H1 (cell line): ENCODE data around the gene ASH1L. TPM values are rescaled to one million over a fixed set of nuclear protein-coding genes. Genes with fewer than 3 reads are reported as not detected.

Source experiments
- CTCF ChIA-PET: fragments of 300-600 bp; sonication (Branson Sonifier 250); formaldehyde crosslinking; loops from one replicate; lab custom pipeline; 2021; ENCODE audit not compliant: partially characterized antibody; lab: Charles Lee
- POLR2A ChIA-PET: fragments of 300-600 bp; sonication (Branson Sonifier 250); formaldehyde crosslinking; loops from one replicate; lab custom pipeline; 2021; ENCODE audit warnings: inconsistent platforms; ENCODE audit not compliant: partially characterized antibody; lab: Charles Lee
- DNase-seq, 2 experiments: peaks; one replicate each; pipeline versions ENCODE4 v3.0.0 to v3.0.0-alpha.2; 2010 to 2022; ENCODE audit warnings: low spot score in 2 of 2, low read depth in 1 of 2, mixed read lengths in 1 of 2
- FAIRE-seq: peaks from 2 replicates; lab custom pipeline; 2011; peaks lifted over from hg19 to GRCh38; lab: Jason Lieb, UNC
- H2AFZ ChIP-seq: 2 replicates; pipeline ENCODE4 v1.8.1; 2012; ENCODE audit warnings: low read length, inconsistent platforms
- H2AK5ac ChIP-seq: 2 replicates; pipeline ENCODE4 v1.6.1; 2013; ENCODE audit warnings: low read depth, low read length
- H2BK120ac ChIP-seq: replicated peaks from 2 replicates; pipeline ENCODE3; 2013; ENCODE audit warnings: low read depth, low read length, inconsistent platforms
- H2BK12ac ChIP-seq: 2 replicates; pipeline ENCODE4 v1.6.1; 2013; ENCODE audit warnings: low read depth, low read length
- H2BK15ac ChIP-seq: 2 replicates; pipeline ENCODE4 v1.6.1; 2013; ENCODE audit warnings: low read length
- H2BK20ac ChIP-seq: 2 replicates; pipeline ENCODE4 v1.6.1; 2013; ENCODE audit warnings: low read length
- H2BK5ac ChIP-seq: 2 replicates; pipeline ENCODE4 v1.6.1; 2013; ENCODE audit warnings: low read depth, low read length
- H3K14ac ChIP-seq: 2 replicates; pipeline ENCODE4 v1.6.1; 2013; ENCODE audit warnings: inconsistent platforms; ENCODE audit not compliant: insufficient read length
- H3K18ac ChIP-seq: 2 replicates; pipeline ENCODE4 v1.6.1; 2013; ENCODE audit warnings: low read length; ENCODE audit errors: extremely low read depth
- H3K23ac ChIP-seq: 2 replicates; pipeline ENCODE4 v1.6.1; 2013; ENCODE audit warnings: inconsistent platforms; ENCODE audit not compliant: insufficient read length
- H3K23me2 ChIP-seq: 2 replicates; pipeline ENCODE4 v1.6.1; 2013; ENCODE audit warnings: low read depth, low read length
- H3K27ac ChIP-seq: 2 replicates; pipeline ENCODE4 v1.6.1; 2011; ENCODE audit warnings: low read depth, low read length, inconsistent platforms
- H3K27me3 ChIP-seq, 4 experiments: replicated peaks in 1 of 4; 1 replicate in 1 of 4; 2 replicates in 3 of 4; pipeline versions ENCODE4 v1.6.1 to v1.8.1; 2011 to 2013; ENCODE audit warnings: low read length in 3 of 4, mild to moderate bottlenecking in 3 of 4, inconsistent platforms in 2 of 4, mixed read lengths in 2 of 4, moderate library complexity in 1 of 4; ENCODE audit not compliant: control insufficient read depth in 3 of 4, insufficient read depth in 3 of 4; ENCODE audit errors: extremely low read depth in 1 of 4
- H3K36me3 ChIP-seq, 4 experiments: 2 replicates each; pipeline versions ENCODE4 v1.6.1 to v1.8.1; 2011 to 2013; ENCODE audit warnings: mild to moderate bottlenecking in 4 of 4, low read length in 3 of 4, moderate library complexity in 2 of 4, control low read depth in 1 of 4, inconsistent platforms in 1 of 4; ENCODE audit not compliant: insufficient read depth in 4 of 4, control insufficient read depth in 2 of 4
- H3K4ac ChIP-seq: replicated peaks from 2 replicates; pipeline ENCODE3; 2013; ENCODE audit warnings: low read length, low read depth, mixed read lengths, inconsistent platforms; ENCODE audit not compliant: insufficient read length
- H3K4me1 ChIP-seq, 4 experiments: replicated peaks in 1 of 4; 1 replicate in 1 of 4; 2 replicates in 3 of 4; pipeline versions ENCODE4 v1.6.1 to v1.8.1; 2011 to 2013; ENCODE audit warnings: low read length in 3 of 4, inconsistent platforms in 2 of 4, mixed read lengths in 1 of 4; ENCODE audit not compliant: insufficient read depth in 4 of 4, control insufficient read depth in 3 of 4
- H3K4me2 ChIP-seq, 2 experiments: 2 replicates each; pipeline versions ENCODE4 v1.6.1 to v1.8.1; 2011 to 2013; ENCODE audit warnings: low read depth in 2 of 2, low read length in 2 of 2, control low read depth in 1 of 2, inconsistent platforms in 1 of 2, mild to moderate bottlenecking in 1 of 2; ENCODE audit not compliant: insufficient read depth in 1 of 2
- H3K4me3 ChIP-seq, 4 experiments: fragments of 200-600, 300-600 bp in 1 of 4; sonication (generic), shearing (Covaris generic), sonication (Bioruptor Twin) in 1 of 4; 2 replicates each; pipeline versions ENCODE4 v1.5.1 to v1.8.1; 2011 to 2016; ENCODE audit warnings: low read length in 4 of 4, low read depth in 3 of 4, control low read depth in 2 of 4, inconsistent platforms in 2 of 4, mild to moderate bottlenecking in 2 of 4, mixed read lengths in 1 of 4, moderate library complexity in 1 of 4; ENCODE audit not compliant: insufficient read depth in 2 of 4; ENCODE audit errors: extremely low read depth in 1 of 4
- H3K56ac ChIP-seq: replicated peaks from 2 replicates; pipeline ENCODE3; 2013; ENCODE audit warnings: low read depth, mild to moderate bottlenecking, mixed read lengths, low read length, inconsistent platforms; ENCODE audit not compliant: insufficient read length
- H3K79me1 ChIP-seq: 2 replicates; pipeline ENCODE4 v1.6.1; 2013; ENCODE audit warnings: low read depth, low read length, control low read depth
- H3K79me2 ChIP-seq, 2 experiments: 2 replicates each; pipeline versions ENCODE4 v1.6.1 to v1.8.1; 2012 to 2013; ENCODE audit warnings: low read length in 2 of 2, mild to moderate bottlenecking in 2 of 2, inconsistent platforms in 1 of 2; ENCODE audit not compliant: insufficient read depth in 2 of 2, control insufficient read depth in 1 of 2
- H3K9ac ChIP-seq, 4 experiments: replicated peaks in 1 of 4; 1 replicate in 1 of 4; 2 replicates in 3 of 4; pipeline versions ENCODE4 v1.6.1 to v1.8.1; 2011 to 2013; ENCODE audit warnings: low read depth in 3 of 4, low read length in 3 of 4, control low read depth in 2 of 4, mild to moderate bottlenecking in 2 of 4, moderate library complexity in 2 of 4, inconsistent platforms in 1 of 4; ENCODE audit errors: extremely low read depth in 1 of 4
- H3K9me3 ChIP-seq, 2 experiments: 2 replicates each; pipeline versions ENCODE4 v1.6.1 to v1.8.1; 2012 to 2013; ENCODE audit warnings: mild to moderate bottlenecking in 2 of 2, moderate library complexity in 2 of 2, control low read depth in 1 of 2, inconsistent platforms in 1 of 2, low read depth in 1 of 2, low read length in 1 of 2, mixed read lengths in 1 of 2; ENCODE audit not compliant: insufficient read depth in 2 of 2
- H4K20me1 ChIP-seq, 2 experiments: replicated peaks in 1 of 2; 2 replicates each; pipeline versions ENCODE3 to v1.8.1; 2011 to 2013; ENCODE audit warnings: inconsistent platforms in 2 of 2, low read length in 2 of 2, mild to moderate bottlenecking in 1 of 2; ENCODE audit not compliant: insufficient read depth in 2 of 2, control insufficient read depth in 1 of 2
- H4K5ac ChIP-seq: 2 replicates; pipeline ENCODE4 v1.6.1; 2013; ENCODE audit warnings: low read length, low read depth, mixed read lengths, inconsistent platforms; ENCODE audit not compliant: insufficient read length
- H4K8ac ChIP-seq: 2 replicates; pipeline ENCODE4 v1.8.0; 2013; ENCODE audit warnings: mild to moderate bottlenecking, moderate library complexity, low read length, inconsistent platforms; ENCODE audit not compliant: insufficient read depth; ENCODE audit errors: extremely low read depth
- H4K91ac ChIP-seq: replicated peaks from 2 replicates; pipeline ENCODE3; 2013; ENCODE audit warnings: low read length, mixed read lengths, inconsistent platforms; ENCODE audit not compliant: insufficient read length
- CBX8 ChIP-seq: fragments of 300-800, 300-1000 bp; sonication (generic); IDR thresholded peaks from 2 replicates; pipeline ENCODE4 v1.7.1; 2016; ENCODE audit warnings: low read depth, low read length, borderline replicate concordance
- CREB1 ChIP-seq: IDR thresholded peaks from 2 replicates; pipeline ENCODE4 v1.6.1; 2012; ENCODE audit warnings: inconsistent platforms
- GTF2F1 ChIP-seq: IDR thresholded peaks from 2 replicates; pipeline ENCODE4 v1.6.1; 2012; ENCODE audit warnings: low read depth, low read length, improper control_type of control experiment, borderline replicate concordance
- KDM5A ChIP-seq: fragments of 200-600 bp; IDR thresholded peaks from 2 replicates; pipeline ENCODE4 v1.7.1; 2012; ENCODE audit warnings: mild to moderate bottlenecking, low read length, inconsistent platforms, mixed read lengths
- MAFK ChIP-seq: IDR thresholded peaks from 2 replicates; pipeline ENCODE4 v1.6.1; 2012; ENCODE audit warnings: low read depth, mild to moderate bottlenecking, improper control_type of control experiment, low read length
- POLR2A ChIP-seq, 2 experiments: IDR thresholded peaks; 1 replicate in 1 of 2; 2 replicates in 1 of 2; pipeline ENCODE4 v1.6.1; 2011; ENCODE audit warnings: low read depth in 2 of 2, low read length in 2 of 2, mild to moderate bottlenecking in 2 of 2; ENCODE audit errors: control extremely low read depth in 1 of 2
- POU5F1 ChIP-seq: IDR thresholded peaks from 2 replicates; pipeline ENCODE4 v1.6.1; 2011; ENCODE audit warnings: low read depth, mild to moderate bottlenecking, low read length, moderate library complexity
- RFX5 ChIP-seq: IDR thresholded peaks from 2 replicates; pipeline ENCODE4 v1.6.1; 2011; ENCODE audit warnings: low read depth, low read length, improper control_type of control experiment, borderline replicate concordance
- SIRT6 ChIP-seq: IDR thresholded peaks from one replicate; pipeline ENCODE4 v1.7.1; 2012; ENCODE audit warnings: low read length, inconsistent platforms
- USF2 ChIP-seq: IDR thresholded peaks from 2 replicates; pipeline ENCODE4 v1.6.1; 2011; ENCODE audit warnings: low read length, improper control_type of control experiment
- WGBS, 2 experiments: shearing (Covaris generic) in 1 of 2; methylation state at CpG; one replicate each; pipeline versions ENCODE4 v1.1.6 to v1.1.7; 2013 to 2015; ENCODE audit warnings: low lambda C conversion rate in 2 of 2, mixed read lengths in 2 of 2, inconsistent platforms in 1 of 2, low coverage in 1 of 2, missing lambda C conversion rate in 1 of 2; ENCODE audit not compliant: insufficient replicate concordance in 2 of 2, insufficient coverage in 1 of 2, insufficient read length in 1 of 2; ENCODE audit errors: extremely low coverage in 1 of 2, missing lambda C conversion rate in 1 of 2; 5-methylcytosine and 5-hydroxymethylcytosine counted together
- polyA plus RNA-seq, 7 experiments: library from polyadenylated mRNA; depleted of rRNA in 3 of 7; stranded (reverse) in 5 of 7; unstranded in 2 of 7; fragments of >200 nt in 5 of 7; fragments of 200-250 nt in 2 of 7; gene quantifications; 1 replicate in 5 of 7; 2 replicates in 1 of 7; 4 replicates in 1 of 7; pipeline versions ENCODE4 v1.2.1 to v1.2.3, GENCODE V29; 2011 to 2013; ENCODE audit warnings: missing spikeins in 2 of 7, mixed read lengths in 2 of 7
- total RNA-seq: library from RNA; stranded (reverse); fragmentation: NEBNext Ultra II Directional; extraction: Animal tissue kit (Norgen Biotek cat#: 25700); gene quantifications from 2 replicates; pipeline ENCODE4 v1.2.1, GENCODE V29; 2021

Gene ASH1L
- total and polyA plus RNA-seq, 2 of the 8 experiments (the other 6 are each of a cell fraction or from before 2014, with no cell fraction given): 7.5 to 27.6 TPM

- peaks cover 2 to 8% (median 5%) of the 10 kb centered on the region in 4 experiments; a peak in 6 of 8 replicates for H3K36me3 ChIP-seq
- H2BK120ac ChIP-seq: no peak overlapping the region
- no peak overlapping the region for H4K8ac ChIP-seq
- FAIRE-seq (no peak), DNase-seq (no peak)
- no peak overlapping the region for H3K9ac ChIP-seq
- H3K79me2 ChIP-seq: no peaks in the 10 kb centered on the region
- 92% methylated on average over 7 of the region's 7 CpGs; no CpG with 5 or more reads in 1 of the 2 experiments for WGBS, 2 experiments
- no peak overlapping the region for H4K91ac ChIP-seq
- CTCF ChIA-PET: interaction anchor here (0.5 to 1.5 kb wide), 8 partner anchors 14 to 484 kb away, joined by 3 to 5 read pairs (median 3); no protein-coding TSS in a partner anchor
- no peak overlapping the region for H3K4me3 ChIP-seq
- TF ChIP-seq CREB1 (no peak), SIRT6 (no peak), MAFK (no peak), POU5F1 (no peak), GTF2F1 (no peak), POLR2A (IDR thresholded peaks at IDR 0.05; ENCODE audit: control extremely low read depth in 1 of 2, low read depth in 2 of 2, low read length in 2 of 2) (no peak), USF2 (no peak), KDM5A (no peak), RFX5 (no peak), CBX8 (no peak)
- no peaks in the 10 kb centered on the region for H3K9me3 ChIP-seq
- POLR2A ChIA-PET: no interaction called here
- no peak overlapping the region for H2BK5ac ChIP-seq
- no peaks in the 10 kb centered on the region for H3K79me1 ChIP-seq
- H3K23ac ChIP-seq: no peak overlapping the region
- no peak overlapping the region for H3K4me2 ChIP-seq
- H3K27me3 ChIP-seq: no peaks in the 10 kb centered on the region
- H2AK5ac ChIP-seq: no peak overlapping the region
- no peak overlapping the region for H3K27ac ChIP-seq
- H2BK15ac ChIP-seq: no peak overlapping the region
- H3K4ac ChIP-seq: no peak overlapping the region
- H3K4me1 ChIP-seq: no peaks in the 10 kb centered on the region
- H3K18ac ChIP-seq: no peak overlapping the region
- H4K20me1 ChIP-seq: no peaks in the 10 kb centered on the region
- no peak overlapping the region for H2BK12ac ChIP-seq
- H3K23me2 ChIP-seq: 0 out of 2 replicates have a peak, but pooled peaks cover 2% of the 10 kb centered on the region
- no peak overlapping the region for H2BK20ac ChIP-seq
- no peak overlapping the region for H2AFZ ChIP-seq
- H4K5ac ChIP-seq: no peak overlapping the region
- no peak overlapping the region for H3K56ac ChIP-seq
- no peak overlapping the region for H3K14ac ChIP-seq
Measured at GRCh38 chr1:155607708-155608107, 45.1 kb upstream of the ASH1L start.
